Suprapubic skin (tissue), 4 donors: ENCODE data around the gene CERS1.

Experiments
- EP300 ChIP-seq: sonication (generic); formaldehyde crosslinking; IDR thresholded peaks from one replicate; pipeline ENCODE4 v1.6.1; 2017; ENCODE audit warnings: antibody characterized with exemption
- POLR2A ChIP-seq, 2 donors: fragments of 450-650 bp; IDR thresholded peaks; one replicate each; pipeline ENCODE4 v1.6.1; 2017; ENCODE audit warnings: antibody characterized with exemption in 2 of 2, mild to moderate bottlenecking in 2 of 2, moderate library complexity in 2 of 2
- POLR2AphosphoS5 ChIP-seq, 3 donors: sonication (generic); formaldehyde crosslinking; IDR thresholded peaks; one replicate each; pipeline ENCODE4 v1.6.1; 2017; ENCODE audit warnings: antibody characterized with exemption in 3 of 3
- TF ChIP-seq, protein P1 (sequence below), 2 donors: fragments of 200-600 bp in 1 of 2; fragments of 450-650 bp in 1 of 2; sonication (generic) in 1 of 2; IDR thresholded peaks; one replicate each; pipeline ENCODE4 v1.5.1; 2016 to 2019; ENCODE audit warnings: antibody characterized with exemption in 2 of 2, mild to moderate bottlenecking in 1 of 2, moderate library complexity in 1 of 2

DNA sequence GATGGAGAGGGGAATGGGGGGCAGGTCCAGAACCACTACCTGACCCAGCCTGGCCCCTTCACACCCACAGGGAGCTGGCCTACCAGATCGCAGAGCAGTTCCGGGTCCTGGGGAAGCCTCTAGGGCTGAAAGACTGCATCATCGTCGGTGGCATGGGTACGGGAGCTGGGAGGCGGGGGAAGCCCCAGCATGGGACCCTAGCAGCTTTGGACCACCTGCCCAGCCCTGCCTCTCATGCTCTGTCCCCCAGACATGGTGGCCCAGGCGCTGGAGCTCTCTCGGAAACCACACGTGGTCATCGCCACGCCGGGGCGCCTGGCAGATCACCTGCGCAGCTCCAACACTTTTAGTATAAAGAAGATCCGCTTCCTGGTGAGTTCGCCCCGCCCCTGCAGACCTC, 25.6 kb upstream of the CERS1 start:
- no peak for TF ChIP-seq POLR2A (IDR thresholded peaks at IDR 0.05)
- TF ChIP-seq, protein P1, sequence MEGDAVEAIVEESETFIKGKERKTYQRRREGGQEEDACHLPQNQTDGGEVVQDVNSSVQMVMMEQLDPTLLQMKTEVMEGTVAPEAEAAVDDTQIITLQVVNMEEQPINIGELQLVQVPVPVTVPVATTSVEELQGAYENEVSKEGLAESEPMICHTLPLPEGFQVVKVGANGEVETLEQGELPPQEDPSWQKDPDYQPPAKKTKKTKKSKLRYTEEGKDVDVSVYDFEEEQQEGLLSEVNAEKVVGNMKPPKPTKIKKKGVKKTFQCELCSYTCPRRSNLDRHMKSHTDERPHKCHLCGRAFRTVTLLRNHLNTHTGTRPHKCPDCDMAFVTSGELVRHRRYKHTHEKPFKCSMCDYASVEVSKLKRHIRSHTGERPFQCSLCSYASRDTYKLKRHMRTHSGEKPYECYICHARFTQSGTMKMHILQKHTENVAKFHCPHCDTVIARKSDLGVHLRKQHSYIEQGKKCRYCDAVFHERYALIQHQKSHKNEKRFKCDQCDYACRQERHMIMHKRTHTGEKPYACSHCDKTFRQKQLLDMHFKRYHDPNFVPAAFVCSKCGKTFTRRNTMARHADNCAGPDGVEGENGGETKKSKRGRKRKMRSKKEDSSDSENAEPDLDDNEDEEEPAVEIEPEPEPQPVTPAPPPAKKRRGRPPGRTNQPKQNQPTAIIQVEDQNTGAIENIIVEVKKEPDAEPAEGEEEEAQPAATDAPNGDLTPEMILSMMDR (IDR thresholded peaks at IDR 0.05), result no peak
- no peak for TF ChIP-seq POLR2AphosphoS5 (IDR thresholded peaks at IDR 0.05)
- no peak for TF ChIP-seq EP300
